GM23338 (cell line): ENCODE measurements around the gene MRPL28. TPM values are rescaled to one million over a fixed set of nuclear protein-coding genes. Genes with fewer than 3 reads are reported as not detected.

Experiments used
- ATAC-seq: fragments of 200-7000 bp; cut with Tn5 transposase; 3 replicates; pipeline ENCODE4 v1.9.1; 2020
- DNase-seq: peaks from one replicate; pipeline ENCODE4 v3.0.0-alpha.2; 2015; ENCODE audit warnings: low spot score
- H2AFZ ChIP-seq: fragments of 200-600 bp; sonication (generic); 2 replicates; pipeline ENCODE4 v1.8.0; 2016; ENCODE audit warnings: antibody characterized with exemption, mild to moderate bottlenecking, moderate library complexity
- H3F3A ChIP-seq: fragments of 200-600 bp; sonication (generic); replicated peaks from 2 replicates; pipeline ENCODE4 v1.8.0; 2017; ENCODE audit warnings: antibody characterized with exemption, mixed run types, low read depth
- H3K27ac ChIP-seq: fragments of 200-600 bp; sonication (generic); 2 replicates; pipeline ENCODE4 v1.6.1; 2016; ENCODE audit warnings: low read depth
- H3K27me3 ChIP-seq: fragments of 200-600 bp; sonication (generic); 2 replicates; pipeline ENCODE4 v1.8.0; 2016; ENCODE audit warnings: mild to moderate bottlenecking, mixed run types, moderate library complexity; ENCODE audit not compliant: insufficient read depth
- H3K36me3 ChIP-seq: fragments of 200-600 bp; sonication (generic); 2 replicates; pipeline ENCODE4 v1.8.0; 2016; ENCODE audit warnings: mild to moderate bottlenecking; ENCODE audit not compliant: insufficient read depth
- H3K4me1 ChIP-seq: fragments of 200-600 bp; sonication (generic); 2 replicates; pipeline ENCODE4 v1.8.0; 2016; ENCODE audit warnings: mild to moderate bottlenecking, moderate library complexity; ENCODE audit not compliant: insufficient read depth
- H3K4me2 ChIP-seq: fragments of 200-600 bp; sonication (generic); 2 replicates; pipeline ENCODE4 v1.7.1; 2017; ENCODE audit warnings: mixed run types
- H3K4me3 ChIP-seq: fragments of 200-600 bp; sonication (generic); 2 replicates; pipeline ENCODE4 v1.6.1; 2016; ENCODE audit warnings: mixed run types
- H3K79me2 ChIP-seq: fragments of 200-600 bp; sonication (generic); replicated peaks from 2 replicates; pipeline ENCODE4 v1.8.0; 2017; ENCODE audit warnings: mild to moderate bottlenecking; ENCODE audit not compliant: insufficient read depth
- H3K9me2 ChIP-seq: fragments of 200-600 bp; sonication (generic); 2 replicates; pipeline ENCODE4 v1.8.0; 2017; ENCODE audit not compliant: insufficient read depth
- H4K20me1 ChIP-seq: fragments of 200-600 bp; sonication (generic); replicated peaks from 2 replicates; pipeline ENCODE4 v1.8.0; 2017; ENCODE audit warnings: mild to moderate bottlenecking; ENCODE audit not compliant: insufficient read depth
- H3K27ac Mint-ChIP-seq: 2 replicates; pipeline ENCODE4 v1.8.0; 2020; ENCODE audit warnings: inconsistent platforms, mild to moderate bottlenecking, moderate library complexity, mixed read lengths
- H3K27me3 Mint-ChIP-seq: 3 replicates; pipeline ENCODE4 v1.8.0; 2022; ENCODE audit warnings: low read depth, mild to moderate bottlenecking, moderate library complexity, mixed read lengths, inconsistent platforms; ENCODE audit not compliant: insufficient read depth, poor library complexity
- H3K36me3 Mint-ChIP-seq: 3 replicates; pipeline ENCODE4 v1.8.0; 2021; ENCODE audit warnings: low read depth, mild to moderate bottlenecking, inconsistent platforms, moderate library complexity, mixed read lengths
- H3K4me1 Mint-ChIP-seq: 3 replicates; pipeline ENCODE4 v1.8.0; 2020; ENCODE audit warnings: mild to moderate bottlenecking, inconsistent platforms, mixed read lengths
- H3K4me3 Mint-ChIP-seq: 3 replicates; pipeline ENCODE4 v1.8.0; 2021; ENCODE audit warnings: moderate library complexity, mild to moderate bottlenecking, inconsistent platforms, mixed read lengths
- H3K9me3 Mint-ChIP-seq: 3 replicates; pipeline ENCODE4 v1.8.0; 2020; ENCODE audit warnings: moderate library complexity, mild to moderate bottlenecking, inconsistent platforms, mixed read lengths
- CREB1 ChIP-seq: fragments of 250-450 bp; sonication (Bioruptor Pico); IDR thresholded peaks from 2 replicates; pipeline ENCODE4 v1.5.0; 2020; ENCODE audit warnings: low read depth, mild to moderate bottlenecking, moderate library complexity
- EZH2 ChIP-seq: fragments of 200-600 bp; sonication (generic); IDR thresholded peaks from one replicate; pipeline ENCODE4 v1.8.0; 2017; ENCODE audit warnings: antibody characterized with exemption, mild to moderate bottlenecking, low read depth; ENCODE audit not compliant: unreplicated experiment
- EZH2phosphoT487 ChIP-seq: fragments of 200-600 bp; sonication (generic); IDR thresholded peaks from one replicate; pipeline ENCODE4 v1.8.1; 2018; ENCODE audit warnings: antibody characterized with exemption; ENCODE audit not compliant: unreplicated experiment
- JUNB ChIP-seq: IDR thresholded peaks from one replicate; pipeline ENCODE4 v1.6.1; 2016; ENCODE audit warnings: antibody characterized with exemption; ENCODE audit not compliant: unreplicated experiment
- NANOG ChIP-seq: IDR thresholded peaks from 2 replicates; pipeline ENCODE4 v1.6.1; 2016; ENCODE audit warnings: antibody characterized with exemption, borderline replicate concordance
- POLR2AphosphoS5 ChIP-seq: IDR thresholded peaks from 2 replicates; pipeline ENCODE4 v1.6.1; 2016; ENCODE audit warnings: antibody characterized with exemption, low read depth
- STAT1 ChIP-seq: IDR thresholded peaks from one replicate; pipeline ENCODE4 v1.6.1; 2016; ENCODE audit warnings: antibody characterized with exemption; ENCODE audit not compliant: unreplicated experiment
- ZNF114 ChIP-seq: fragments of 250-450 bp; sonication (Bioruptor Pico); IDR thresholded peaks from 2 replicates; pipeline ENCODE4 v1.5.0; 2020; ENCODE audit warnings: mild to moderate bottlenecking, moderate library complexity
- ZNF331 ChIP-seq: fragments of 250-450 bp; sonication (Bioruptor Pico); IDR thresholded peaks from 2 replicates; pipeline ENCODE4 v1.5.0; 2020; ENCODE audit warnings: low read depth, mild to moderate bottlenecking, moderate library complexity
- polyA plus RNA-seq: library from polyadenylated mRNA; unstranded; fragments of >200 nt; fragmentation: Nextera tagmentation; extraction: Ambion mirVana; gene quantifications from 2 replicates; pipeline ENCODE4 v1.2.1, GENCODE V29; 2016
- total RNA-seq: library from RNA; depleted of rRNA; stranded (reverse); fragments of >200 nt; shearing (Covaris generic); gene quantifications from 2 replicates; pipeline ENCODE4 v1.2.3, GENCODE V29; 2014
- TF ChIP-seq, protein P1 (sequence below): IDR thresholded peaks from one replicate; pipeline ENCODE4 v1.6.1; 2018; ENCODE audit warnings: antibody characterized with exemption; ENCODE audit not compliant: unreplicated experiment
- TF ChIP-seq, protein P2 (sequence below), 2 experiments: fragments of 200-600 bp in 1 of 2; sonication (generic) in 1 of 2; conservative IDR thresholded peaks; 2 replicates each; pipeline versions ENCODE4 v1.5.1 to v1.6.1; 2016 to 2017; ENCODE audit warnings: antibody characterized with exemption in 2 of 2, low read depth in 2 of 2, mild to moderate bottlenecking in 2 of 2, moderate library complexity in 1 of 2
- TF ChIP-seq, protein P3 (sequence below): IDR thresholded peaks from 2 replicates; pipeline ENCODE4 v1.6.1; 2016; ENCODE audit warnings: antibody characterized with exemption
- TF ChIP-seq, protein P4 (sequence below): fragments of 250-450 bp; sonication (Bioruptor Pico); IDR thresholded peaks from 2 replicates; pipeline ENCODE4 v1.5.0; 2020; ENCODE audit warnings: mild to moderate bottlenecking, moderate library complexity

MRPL28 gene
- total and polyA plus RNA-seq, 2 experiments from 2014 or later: 135 to 169 TPM

DNA sequence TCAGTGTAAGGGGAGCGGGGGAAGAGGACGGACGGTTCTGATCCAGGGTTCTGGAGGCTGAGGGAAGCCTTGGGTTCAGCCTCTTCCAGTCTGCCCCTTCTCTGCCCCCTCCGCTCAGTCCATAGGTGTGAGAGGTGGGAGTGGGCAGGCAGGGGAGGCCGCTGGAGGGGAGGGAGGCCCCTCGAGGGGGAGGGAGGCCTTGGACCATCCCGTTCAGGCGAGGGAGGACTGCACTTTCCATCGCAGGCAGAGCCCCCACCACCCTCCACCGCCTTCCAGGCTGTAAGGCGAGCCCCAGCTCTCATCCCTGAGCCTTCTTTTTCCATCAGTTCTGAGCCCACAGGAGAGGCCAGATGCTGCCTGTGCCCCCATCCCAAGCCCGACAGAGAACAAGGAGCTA lies 13.6 kb downstream of the MRPL28 start:
- H3F3A ChIP-seq: 0 out of 2 replicates have a peak, but pooled peaks cover 3% of the 10 kb centered on the region
- H3K27me3 Mint-ChIP-seq: peaks cover 4% of the 10 kb centered on the region
- H3K36me3 Mint-ChIP-seq: no peaks in the 10 kb centered on the region
- peaks cover 2% of the 10 kb centered on the region for H3K79me2 ChIP-seq
- H3K9me3 Mint-ChIP-seq: no peaks in the 10 kb centered on the region
- no peak overlapping the region for H3K4me2 ChIP-seq
- ATAC-seq (no peak), DNase-seq (no peak)
- H3K36me3 ChIP-seq: no peaks in the 10 kb centered on the region
- no peaks in the 10 kb centered on the region for H4K20me1 ChIP-seq
- H3K4me1 Mint-ChIP-seq: no peaks in the 10 kb centered on the region
- no peak overlapping the region; the same call in 2 of the 3 replicates for H3K4me3 Mint-ChIP-seq
- no peak overlapping the region for H3K27ac ChIP-seq
- TF ChIP-seq POLR2AphosphoS5 (no peak), CREB1 (CRISPR knock-in tag) (no peak), EZH2phosphoT487 (no peak), JUNB (no peak), EZH2 (no peak), ZNF114 (no peak), STAT1 (no peak), ZNF331 (no peak), NANOG (no peak)
- TF ChIP-seq, protein P1, sequence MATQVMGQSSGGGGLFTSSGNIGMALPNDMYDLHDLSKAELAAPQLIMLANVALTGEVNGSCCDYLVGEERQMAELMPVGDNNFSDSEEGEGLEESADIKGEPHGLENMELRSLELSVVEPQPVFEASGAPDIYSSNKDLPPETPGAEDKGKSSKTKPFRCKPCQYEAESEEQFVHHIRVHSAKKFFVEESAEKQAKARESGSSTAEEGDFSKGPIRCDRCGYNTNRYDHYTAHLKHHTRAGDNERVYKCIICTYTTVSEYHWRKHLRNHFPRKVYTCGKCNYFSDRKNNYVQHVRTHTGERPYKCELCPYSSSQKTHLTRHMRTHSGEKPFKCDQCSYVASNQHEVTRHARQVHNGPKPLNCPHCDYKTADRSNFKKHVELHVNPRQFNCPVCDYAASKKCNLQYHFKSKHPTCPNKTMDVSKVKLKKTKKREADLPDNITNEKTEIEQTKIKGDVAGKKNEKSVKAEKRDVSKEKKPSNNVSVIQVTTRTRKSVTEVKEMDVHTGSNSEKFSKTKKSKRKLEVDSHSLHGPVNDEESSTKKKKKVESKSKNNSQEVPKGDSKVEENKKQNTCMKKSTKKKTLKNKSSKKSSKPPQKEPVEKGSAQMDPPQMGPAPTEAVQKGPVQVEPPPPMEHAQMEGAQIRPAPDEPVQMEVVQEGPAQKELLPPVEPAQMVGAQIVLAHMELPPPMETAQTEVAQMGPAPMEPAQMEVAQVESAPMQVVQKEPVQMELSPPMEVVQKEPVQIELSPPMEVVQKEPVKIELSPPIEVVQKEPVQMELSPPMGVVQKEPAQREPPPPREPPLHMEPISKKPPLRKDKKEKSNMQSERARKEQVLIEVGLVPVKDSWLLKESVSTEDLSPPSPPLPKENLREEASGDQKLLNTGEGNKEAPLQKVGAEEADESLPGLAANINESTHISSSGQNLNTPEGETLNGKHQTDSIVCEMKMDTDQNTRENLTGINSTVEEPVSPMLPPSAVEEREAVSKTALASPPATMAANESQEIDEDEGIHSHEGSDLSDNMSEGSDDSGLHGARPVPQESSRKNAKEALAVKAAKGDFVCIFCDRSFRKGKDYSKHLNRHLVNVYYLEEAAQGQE: no peak
- TF ChIP-seq, protein P2, sequence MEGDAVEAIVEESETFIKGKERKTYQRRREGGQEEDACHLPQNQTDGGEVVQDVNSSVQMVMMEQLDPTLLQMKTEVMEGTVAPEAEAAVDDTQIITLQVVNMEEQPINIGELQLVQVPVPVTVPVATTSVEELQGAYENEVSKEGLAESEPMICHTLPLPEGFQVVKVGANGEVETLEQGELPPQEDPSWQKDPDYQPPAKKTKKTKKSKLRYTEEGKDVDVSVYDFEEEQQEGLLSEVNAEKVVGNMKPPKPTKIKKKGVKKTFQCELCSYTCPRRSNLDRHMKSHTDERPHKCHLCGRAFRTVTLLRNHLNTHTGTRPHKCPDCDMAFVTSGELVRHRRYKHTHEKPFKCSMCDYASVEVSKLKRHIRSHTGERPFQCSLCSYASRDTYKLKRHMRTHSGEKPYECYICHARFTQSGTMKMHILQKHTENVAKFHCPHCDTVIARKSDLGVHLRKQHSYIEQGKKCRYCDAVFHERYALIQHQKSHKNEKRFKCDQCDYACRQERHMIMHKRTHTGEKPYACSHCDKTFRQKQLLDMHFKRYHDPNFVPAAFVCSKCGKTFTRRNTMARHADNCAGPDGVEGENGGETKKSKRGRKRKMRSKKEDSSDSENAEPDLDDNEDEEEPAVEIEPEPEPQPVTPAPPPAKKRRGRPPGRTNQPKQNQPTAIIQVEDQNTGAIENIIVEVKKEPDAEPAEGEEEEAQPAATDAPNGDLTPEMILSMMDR (conservative IDR thresholded peaks at IDR 0.05; ENCODE audit: low read depth in 2 of 2): no peak
- TF ChIP-seq, protein P3, sequence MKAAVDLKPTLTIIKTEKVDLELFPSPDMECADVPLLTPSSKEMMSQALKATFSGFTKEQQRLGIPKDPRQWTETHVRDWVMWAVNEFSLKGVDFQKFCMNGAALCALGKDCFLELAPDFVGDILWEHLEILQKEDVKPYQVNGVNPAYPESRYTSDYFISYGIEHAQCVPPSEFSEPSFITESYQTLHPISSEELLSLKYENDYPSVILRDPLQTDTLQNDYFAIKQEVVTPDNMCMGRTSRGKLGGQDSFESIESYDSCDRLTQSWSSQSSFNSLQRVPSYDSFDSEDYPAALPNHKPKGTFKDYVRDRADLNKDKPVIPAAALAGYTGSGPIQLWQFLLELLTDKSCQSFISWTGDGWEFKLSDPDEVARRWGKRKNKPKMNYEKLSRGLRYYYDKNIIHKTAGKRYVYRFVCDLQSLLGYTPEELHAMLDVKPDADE: no peak
- TF ChIP-seq, protein P4, sequence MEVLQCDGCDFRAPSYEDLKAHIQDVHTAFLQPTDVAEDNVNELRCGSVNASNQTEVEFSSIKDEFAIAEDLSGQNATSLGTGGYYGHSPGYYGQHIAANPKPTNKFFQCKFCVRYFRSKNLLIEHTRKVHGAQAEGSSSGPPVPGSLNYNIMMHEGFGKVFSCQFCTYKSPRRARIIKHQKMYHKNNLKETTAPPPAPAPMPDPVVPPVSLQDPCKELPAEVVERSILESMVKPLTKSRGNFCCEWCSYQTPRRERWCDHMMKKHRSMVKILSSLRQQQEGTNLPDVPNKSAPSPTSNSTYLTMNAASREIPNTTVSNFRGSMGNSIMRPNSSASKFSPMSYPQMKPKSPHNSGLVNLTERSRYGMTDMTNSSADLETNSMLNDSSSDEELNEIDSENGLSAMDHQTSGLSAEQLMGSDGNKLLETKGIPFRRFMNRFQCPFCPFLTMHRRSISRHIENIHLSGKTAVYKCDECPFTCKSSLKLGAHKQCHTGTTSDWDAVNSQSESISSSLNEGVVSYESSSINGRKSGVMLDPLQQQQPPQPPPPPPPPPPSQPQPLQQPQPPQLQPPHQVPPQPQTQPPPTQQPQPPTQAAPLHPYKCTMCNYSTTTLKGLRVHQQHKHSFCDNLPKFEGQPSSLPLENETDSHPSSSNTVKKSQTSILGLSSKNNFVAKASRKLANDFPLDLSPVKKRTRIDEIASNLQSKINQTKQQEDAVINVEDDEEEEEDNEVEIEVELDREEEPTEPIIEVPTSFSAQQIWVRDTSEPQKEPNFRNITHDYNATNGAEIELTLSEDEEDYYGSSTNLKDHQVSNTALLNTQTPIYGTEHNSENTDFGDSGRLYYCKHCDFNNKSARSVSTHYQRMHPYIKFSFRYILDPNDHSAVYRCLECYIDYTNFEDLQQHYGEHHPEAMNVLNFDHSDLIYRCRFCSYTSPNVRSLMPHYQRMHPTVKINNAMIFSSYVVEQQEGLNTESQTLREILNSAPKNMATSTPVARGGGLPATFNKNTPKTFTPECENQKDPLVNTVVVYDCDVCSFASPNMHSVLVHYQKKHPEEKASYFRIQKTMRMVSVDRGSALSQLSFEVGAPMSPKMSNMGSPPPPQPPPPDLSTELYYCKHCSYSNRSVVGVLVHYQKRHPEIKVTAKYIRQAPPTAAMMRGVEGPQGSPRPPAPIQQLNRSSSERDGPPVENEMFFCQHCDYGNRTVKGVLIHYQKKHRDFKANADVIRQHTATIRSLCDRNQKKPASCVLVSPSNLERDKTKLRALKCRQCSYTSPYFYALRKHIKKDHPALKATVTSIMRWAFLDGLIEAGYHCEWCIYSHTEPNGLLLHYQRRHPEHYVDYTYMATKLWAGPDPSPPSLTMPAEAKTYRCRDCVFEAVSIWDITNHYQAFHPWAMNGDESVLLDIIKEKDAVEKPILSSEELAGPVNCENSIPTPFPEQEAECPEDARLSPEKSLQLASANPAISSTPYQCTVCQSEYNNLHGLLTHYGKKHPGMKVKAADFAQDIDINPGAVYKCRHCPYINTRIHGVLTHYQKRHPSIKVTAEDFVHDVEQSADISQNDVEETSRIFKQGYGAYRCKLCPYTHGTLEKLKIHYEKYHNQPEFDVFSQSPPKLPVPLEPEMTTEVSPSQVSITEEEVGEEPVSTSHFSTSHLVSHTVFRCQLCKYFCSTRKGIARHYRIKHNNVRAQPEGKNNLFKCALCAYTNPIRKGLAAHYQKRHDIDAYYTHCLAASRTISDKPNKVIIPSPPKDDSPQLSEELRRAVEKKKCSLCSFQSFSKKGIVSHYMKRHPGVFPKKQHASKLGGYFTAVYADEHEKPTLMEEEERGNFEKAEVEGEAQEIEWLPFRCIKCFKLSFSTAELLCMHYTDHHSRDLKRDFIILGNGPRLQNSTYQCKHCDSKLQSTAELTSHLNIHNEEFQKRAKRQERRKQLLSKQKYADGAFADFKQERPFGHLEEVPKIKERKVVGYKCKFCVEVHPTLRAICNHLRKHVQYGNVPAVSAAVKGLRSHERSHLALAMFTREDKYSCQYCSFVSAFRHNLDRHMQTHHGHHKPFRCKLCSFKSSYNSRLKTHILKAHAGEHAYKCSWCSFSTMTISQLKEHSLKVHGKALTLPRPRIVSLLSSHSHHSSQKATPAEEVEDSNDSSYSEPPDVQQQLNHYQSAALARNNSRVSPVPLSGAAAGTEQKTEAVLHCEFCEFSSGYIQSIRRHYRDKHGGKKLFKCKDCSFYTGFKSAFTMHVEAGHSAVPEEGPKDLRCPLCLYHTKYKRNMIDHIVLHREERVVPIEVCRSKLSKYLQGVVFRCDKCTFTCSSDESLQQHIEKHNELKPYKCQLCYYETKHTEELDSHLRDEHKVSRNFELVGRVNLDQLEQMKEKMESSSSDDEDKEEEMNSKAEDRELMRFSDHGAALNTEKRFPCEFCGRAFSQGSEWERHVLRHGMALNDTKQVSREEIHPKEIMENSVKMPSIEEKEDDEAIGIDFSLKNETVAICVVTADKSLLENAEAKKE: no peak
- H3K4me1 ChIP-seq: no peaks in the 10 kb centered on the region
- no peak overlapping the region for H3K27ac Mint-ChIP-seq
- no peak overlapping the region for H2AFZ ChIP-seq
- no peaks in the 10 kb centered on the region for H3K9me2 ChIP-seq
- H3K27me3 ChIP-seq: no peaks in the 10 kb centered on the region
- H3K4me3 ChIP-seq: no peak overlapping the region
